B cell (primary cell): ENCODE data around the gene RPL37A.

Source experiments
- EZH2 ChIP-seq: IDR thresholded peaks from 2 replicates; pipeline ENCODE4 v1.6.1; 2012; ENCODE audit warnings: borderline replicate concordance, low read depth, mild to moderate bottlenecking, moderate library complexity, low read length; ENCODE audit not compliant: insufficient read depth, poor library complexity, severe bottlenecking
- TF ChIP-seq, protein P1 (sequence below): fragments of 200-600 bp; IDR thresholded peaks from one replicate; pipeline ENCODE4 v1.8.0; 2022; ENCODE audit warnings: antibody characterized with exemption, mild to moderate bottlenecking

DNA sequence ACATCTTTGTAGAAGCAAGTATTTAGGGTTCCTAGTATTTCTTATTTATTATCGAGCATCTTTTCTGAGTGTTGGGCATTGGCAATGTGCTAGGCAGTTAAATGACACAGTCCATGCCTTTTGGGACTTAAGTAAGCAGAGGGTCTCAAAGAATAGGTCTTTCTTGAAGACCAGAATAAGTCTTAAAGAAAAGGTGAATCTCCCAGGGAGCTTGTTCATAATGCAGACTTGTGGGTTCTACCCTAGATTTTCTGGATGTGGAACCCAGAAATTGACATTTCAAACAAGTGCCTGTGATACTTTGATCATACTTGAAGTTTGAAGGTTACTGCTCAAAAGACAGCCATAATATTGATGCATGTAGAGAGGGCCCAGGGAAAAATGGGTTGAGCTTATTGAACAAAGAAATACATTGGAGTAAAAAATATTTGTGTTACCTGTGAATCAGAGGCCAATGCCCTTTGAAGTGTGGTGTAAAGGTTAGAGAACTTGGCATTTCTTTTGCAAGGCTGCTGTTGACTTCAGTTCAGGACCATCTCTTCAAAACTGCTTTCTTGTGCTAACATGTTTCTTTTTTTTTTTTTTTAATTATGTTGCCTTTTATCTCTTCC is 24.4 kb downstream of the RPL37A start:
- TF ChIP-seq, protein P1, sequence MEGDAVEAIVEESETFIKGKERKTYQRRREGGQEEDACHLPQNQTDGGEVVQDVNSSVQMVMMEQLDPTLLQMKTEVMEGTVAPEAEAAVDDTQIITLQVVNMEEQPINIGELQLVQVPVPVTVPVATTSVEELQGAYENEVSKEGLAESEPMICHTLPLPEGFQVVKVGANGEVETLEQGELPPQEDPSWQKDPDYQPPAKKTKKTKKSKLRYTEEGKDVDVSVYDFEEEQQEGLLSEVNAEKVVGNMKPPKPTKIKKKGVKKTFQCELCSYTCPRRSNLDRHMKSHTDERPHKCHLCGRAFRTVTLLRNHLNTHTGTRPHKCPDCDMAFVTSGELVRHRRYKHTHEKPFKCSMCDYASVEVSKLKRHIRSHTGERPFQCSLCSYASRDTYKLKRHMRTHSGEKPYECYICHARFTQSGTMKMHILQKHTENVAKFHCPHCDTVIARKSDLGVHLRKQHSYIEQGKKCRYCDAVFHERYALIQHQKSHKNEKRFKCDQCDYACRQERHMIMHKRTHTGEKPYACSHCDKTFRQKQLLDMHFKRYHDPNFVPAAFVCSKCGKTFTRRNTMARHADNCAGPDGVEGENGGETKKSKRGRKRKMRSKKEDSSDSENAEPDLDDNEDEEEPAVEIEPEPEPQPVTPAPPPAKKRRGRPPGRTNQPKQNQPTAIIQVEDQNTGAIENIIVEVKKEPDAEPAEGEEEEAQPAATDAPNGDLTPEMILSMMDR: no peak
- TF ChIP-seq EZH2: no peak
